ENCODE measurements around the gene ELF2. TPM values are rescaled to one million over a fixed set of nuclear protein-coding genes. Genes with fewer than 3 reads are reported as not detected.

Gene ELF2
- 108 TPM for total RNA-seq

DNA sequence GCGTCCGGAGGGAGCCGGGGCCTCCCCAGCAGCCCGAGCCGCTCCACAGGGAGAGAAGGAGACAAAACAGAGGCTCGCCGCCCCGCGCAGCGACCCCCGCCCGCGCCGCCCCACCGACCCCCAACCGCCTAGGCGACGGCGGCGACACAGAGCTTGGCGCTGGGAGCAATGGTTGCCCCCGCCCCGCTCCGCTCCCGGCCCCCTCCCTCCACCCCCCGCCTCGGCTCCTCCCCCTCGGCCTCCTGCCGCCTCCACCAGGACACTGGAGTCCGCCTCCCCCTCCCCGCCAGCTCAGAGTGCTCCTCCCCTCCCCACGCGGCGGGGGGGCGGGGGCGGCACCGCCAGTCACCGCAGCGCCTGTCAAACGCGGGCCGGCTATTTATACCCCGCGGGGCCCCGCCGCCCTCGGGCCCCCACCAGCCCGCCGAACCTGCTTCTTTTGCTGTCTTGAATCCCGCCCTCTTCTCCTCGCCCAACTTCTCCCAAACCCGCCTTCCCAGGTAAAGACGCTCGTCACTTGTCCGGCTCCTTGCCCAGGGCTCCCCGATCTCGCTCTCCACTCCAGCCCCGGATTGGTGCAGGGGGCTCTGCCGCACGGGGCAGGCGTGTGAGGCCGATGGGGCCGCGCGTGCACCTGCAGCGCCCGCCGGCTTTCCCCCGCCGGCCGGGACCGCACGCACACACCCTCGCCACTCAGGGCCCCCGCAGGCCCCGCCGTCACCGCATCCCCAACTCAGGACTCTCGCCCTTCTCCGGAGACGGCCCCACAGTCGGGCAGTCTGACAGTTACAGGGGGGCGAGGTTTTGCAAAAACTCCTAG is at the start of gene ELF2:
TSS of gene ELF2 (minus strand) at position 170 of the 820 bp plus-strand sequence. CDS start 39,517 bp downstream, outside the sequence.

DNA sequence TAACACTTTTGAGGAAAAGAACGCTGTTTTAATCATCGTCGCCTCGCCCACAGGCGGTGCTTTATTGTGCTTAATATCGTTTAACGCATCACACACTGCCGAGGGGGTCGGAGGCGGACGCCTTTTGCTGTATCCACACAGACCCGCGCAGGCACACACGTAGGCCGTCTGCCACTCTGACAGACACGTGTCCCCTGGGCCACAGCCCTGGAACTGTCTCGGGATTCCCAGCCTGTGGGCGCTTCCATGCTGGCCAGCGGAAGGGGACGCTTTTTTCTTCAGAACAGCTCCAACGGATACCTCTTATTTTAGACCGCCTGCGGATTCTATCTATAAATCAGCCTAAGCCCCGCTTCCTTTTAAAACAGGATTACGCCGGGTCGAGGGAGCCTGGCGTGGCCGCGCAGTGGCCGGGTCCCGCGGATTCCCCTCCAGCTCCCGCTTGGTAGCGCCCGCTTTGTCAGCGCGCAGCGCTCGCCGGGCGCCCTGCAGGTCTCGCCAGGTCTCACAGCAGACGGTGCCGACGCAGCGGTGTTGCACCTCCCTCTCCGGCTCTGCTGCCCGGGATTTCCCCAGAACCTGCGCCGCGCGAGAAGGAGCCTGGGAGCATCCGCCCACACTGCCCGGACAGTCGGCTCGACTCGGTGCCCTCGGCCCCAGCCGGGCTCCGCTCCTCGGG is 161.6 kb downstream of the ELF2 start, which contains the start of gene NOCT:
TSS of gene NOCT (plus strand) at position 513 of the 679 bp plus-strand sequence. CDS start 201 bp downstream, outside the sequence.

Other genes with a start within 250 kb of the ELF2 start
- 22.3 TPM for gene NOCT, start 161.4 kb downstream of the ELF2 start, total RNA-seq
- gene MGARP, start 103.0 kb upstream of the ELF2 start, total RNA-seq = 98.1 TPM
- gene NAA15, start 124.3 kb upstream of the ELF2 start, total RNA-seq = 67.6 TPM
- gene NDUFC1, start 125.3 kb upstream of the ELF2 start, total RNA-seq = 25.9 TPM

All from camera-type eye (tissue), 1 donor.